A549 (cell line): ENCODE measurements around the gene SLC19A1. TPM values are rescaled to one million over a fixed set of nuclear protein-coding genes. Genes with fewer than 3 reads are reported as not detected.

Experiments
- ATAC-seq, 2 experiments: fragments of 200-7000 bp in 1 of 2; fragments of >200 bp in 1 of 2; cut with Nextera tagmentation in 1 of 2; cut with Tn5 transposase in 1 of 2; 3 replicates each; pipeline versions ENCODE4 v1.8.0 to v1.9.1; 2018 to 2020; ENCODE audit warnings: mild to moderate bottlenecking in 1 of 2, moderate library complexity in 1 of 2
- CTCF ChIA-PET: fragments of 300-600 bp; sonication (Branson Sonifier 250); formaldehyde crosslinking; extraction: SDS; loops from one replicate; lab custom pipeline; 2021; ENCODE audit warnings: antibody characterized with exemption, inconsistent platforms; lab: Yijun Ruan, JAX
- POLR2A ChIA-PET: fragments of 350-600 bp; formaldehyde crosslinking; extraction: SDS; loops from one replicate; lab custom pipeline; 2021; ENCODE audit warnings: antibody characterized with exemption, inconsistent platforms; lab: Yijun Ruan, JAX
- DNase-seq, 2 experiments: peaks; one replicate each; pipeline versions ENCODE4 v3.0.0 to v3.0.0-alpha.2; 2011 to 2016; ENCODE audit warnings: low read depth in 1 of 2, low spot score in 1 of 2
- FAIRE-seq: peaks from 2 replicates; lab custom pipeline; 2011; peaks lifted over from hg19 to GRCh38; lab: Jason Lieb, UNC
- H3K27ac ChIP-seq, 2 experiments: fragments of >200 bp; sonication (Bioruptor Twin); formaldehyde crosslinking; 3 replicates each; pipeline ENCODE4 v1.5.1; 2016 to 2017
- H3K4me1 ChIP-seq: fragments of >200 bp; sonication (Bioruptor Twin); formaldehyde crosslinking; 3 replicates; pipeline ENCODE4 v1.6.1; 2016
- H3K4me2 ChIP-seq: fragments of >200 bp; sonication (Bioruptor Twin); formaldehyde crosslinking; 3 replicates; pipeline ENCODE4 v1.6.1; 2016
- H3K4me3 ChIP-seq: fragments of >200 bp; sonication (Bioruptor Twin); formaldehyde crosslinking; 3 replicates; pipeline ENCODE4 v1.5.1; 2016
- H3K9me3 ChIP-seq: fragments of >200 bp; sonication (Bioruptor Twin); formaldehyde crosslinking; 3 replicates; pipeline ENCODE4 v1.6.1; 2016
- BHLHE40 ChIP-seq: IDR thresholded peaks from 2 replicates; pipeline ENCODE4 v1.6.1; 2012; ENCODE audit warnings: low read depth, low read length, inconsistent platforms
- CBX2 ChIP-seq: fragments of 200-600 bp; sonication (generic); IDR thresholded peaks from 2 replicates; pipeline ENCODE4 v1.6.1; 2016; ENCODE audit warnings: low read depth, mild to moderate bottlenecking, borderline replicate concordance
- CEBPB ChIP-seq, 2 experiments: fragments of >200 bp in 1 of 2; sonication (Bioruptor Twin) in 1 of 2; formaldehyde crosslinking in 1 of 2; IDR thresholded peaks; 2 replicates each; pipeline ENCODE4 v1.6.1; 2012 to 2016
- CHD2 ChIP-seq: fragments of 150-350 bp; IDR thresholded peaks from 2 replicates; pipeline ENCODE4 v1.6.1; 2014; ENCODE audit warnings: low read length; ENCODE audit not compliant: partially characterized antibody
- CHD4 ChIP-seq: fragments of 200-600 bp; sonication (generic); IDR thresholded peaks from 2 replicates; pipeline ENCODE4 v1.6.1; 2016; ENCODE audit warnings: antibody characterized with exemption, mild to moderate bottlenecking, borderline replicate concordance
- EP300 ChIP-seq, 2 experiments: fragments of >200 bp; sonication (Bioruptor Twin); formaldehyde crosslinking; IDR thresholded peaks; 2 replicates in 1 of 2; 3 replicates in 1 of 2; pipeline ENCODE4 v1.6.1; 2016 to 2017
- ESRRA ChIP-seq: fragments of 150-350 bp; IDR thresholded peaks from 2 replicates; pipeline ENCODE4 v1.6.1; 2014; ENCODE audit warnings: mild to moderate bottlenecking, low read length, borderline replicate concordance
- FOSB ChIP-seq: fragments of 250-450 bp; sonication (Bioruptor Pico); IDR thresholded peaks from 2 replicates; pipeline ENCODE4 v1.5.0; 2020; ENCODE audit warnings: mild to moderate bottlenecking, moderate library complexity
- HEYL ChIP-seq: fragments of 250-450 bp; sonication (Bioruptor Pico); IDR thresholded peaks from 2 replicates; pipeline ENCODE4 v1.8.0; 2021; ENCODE audit warnings: mild to moderate bottlenecking, moderate library complexity
- HOXB5 ChIP-seq: fragments of 250-450 bp; sonication (Bioruptor Pico); IDR thresholded peaks from 2 replicates; pipeline ENCODE4 v1.5.0; 2020; ENCODE audit warnings: mild to moderate bottlenecking, moderate library complexity
- MAFK ChIP-seq: fragments of 450-650 bp; IDR thresholded peaks from 2 replicates; pipeline ENCODE4 v1.6.1; 2014; ENCODE audit not compliant: partially characterized antibody
- NPAS2 ChIP-seq: fragments of 250-450 bp; sonication (Bioruptor Pico); IDR thresholded peaks from 2 replicates; pipeline ENCODE4 v1.8.0; 2022; ENCODE audit warnings: mild to moderate bottlenecking, moderate library complexity, borderline replicate concordance
- NR3C1 ChIP-seq: fragments of >200 bp; sonication (Bioruptor Twin); formaldehyde crosslinking; IDR thresholded peaks from 3 replicates; pipeline ENCODE4 v1.6.1; 2017
- PHF8 ChIP-seq: fragments of 200-600 bp; sonication (generic); IDR thresholded peaks from 2 replicates; pipeline ENCODE4 v1.6.1; 2016; ENCODE audit warnings: low read depth, mild to moderate bottlenecking, antibody characterized with exemption, moderate library complexity, borderline replicate concordance
- POLR2AphosphoS2 ChIP-seq: conservative IDR thresholded peaks from 2 replicates; pipeline ENCODE4 v1.6.1; 2012; ENCODE audit warnings: low read length, improper control_type of control experiment, inconsistent platforms
- RAD21 ChIP-seq, 2 experiments: fragments of >200 bp in 1 of 2; sonication (Bioruptor Twin) in 1 of 2; formaldehyde crosslinking in 1 of 2; IDR thresholded peaks in 1 of 2; conservative IDR thresholded peaks in 1 of 2; 2 replicates in 1 of 2; 3 replicates in 1 of 2; pipeline ENCODE4 v1.6.1; 2012 to 2018; ENCODE audit warnings: inconsistent platforms in 1 of 2
- ZC3H11A ChIP-seq: fragments of 450-650 bp; IDR thresholded peaks from 2 replicates; pipeline ENCODE4 v1.6.1; 2014; ENCODE audit warnings: antibody characterized with exemption, mild to moderate bottlenecking
- ZFP36 ChIP-seq: fragments of 450-650 bp; IDR thresholded peaks from 2 replicates; pipeline ENCODE4 v1.6.1; 2014; ENCODE audit warnings: borderline replicate concordance; ENCODE audit not compliant: partially characterized antibody
- ZNF302 ChIP-seq: fragments of 250-450 bp; sonication (Bioruptor Pico); IDR thresholded peaks from 2 replicates; pipeline ENCODE4 v1.9.0; 2021; ENCODE audit warnings: inconsistent platforms, mild to moderate bottlenecking, moderate library complexity
- WGBS: methylation state at CpG from one replicate; pipeline ENCODE4 v1.1.6; 2017; ENCODE audit errors: missing lambda C conversion rate; 5-methylcytosine and 5-hydroxymethylcytosine counted together
- polyA plus RNA-seq, 4 experiments: library from polyadenylated mRNA; depleted of rRNA in 3 of 4; stranded (reverse); fragments of >200 nt; fragmentation: RNase III in 1 of 4; extraction: RNeasy Plus Mini Kit Qiagen cat#74134 plus additional on column Dnase treatment in 1 of 4; gene quantifications; 2 replicates in 3 of 4; 3 replicates in 1 of 4; pipeline ENCODE4 v1.2.3, GENCODE V29; 2011 to 2017
- TF ChIP-seq, protein P1 (sequence below): fragments of >200 bp; sonication (Bioruptor Twin); formaldehyde crosslinking; IDR thresholded peaks from 3 replicates; pipeline ENCODE4 v1.5.1; 2016
- TF ChIP-seq, protein P2 (sequence below): fragments of 150-350 bp; IDR thresholded peaks from 2 replicates; pipeline ENCODE4 v1.6.1; 2014; ENCODE audit warnings: low read depth, mild to moderate bottlenecking, low read length
- TF ChIP-seq, protein P3 (sequence below): IDR thresholded peaks from 2 replicates; pipeline ENCODE4 v1.6.1; 2012; ENCODE audit warnings: low read depth, borderline replicate concordance

SLC19A1 gene
- polyA plus RNA-seq, 2 of the 4 experiments (the other 2 are of a cell fraction) = 9.8 to 14.0 TPM

DNA sequence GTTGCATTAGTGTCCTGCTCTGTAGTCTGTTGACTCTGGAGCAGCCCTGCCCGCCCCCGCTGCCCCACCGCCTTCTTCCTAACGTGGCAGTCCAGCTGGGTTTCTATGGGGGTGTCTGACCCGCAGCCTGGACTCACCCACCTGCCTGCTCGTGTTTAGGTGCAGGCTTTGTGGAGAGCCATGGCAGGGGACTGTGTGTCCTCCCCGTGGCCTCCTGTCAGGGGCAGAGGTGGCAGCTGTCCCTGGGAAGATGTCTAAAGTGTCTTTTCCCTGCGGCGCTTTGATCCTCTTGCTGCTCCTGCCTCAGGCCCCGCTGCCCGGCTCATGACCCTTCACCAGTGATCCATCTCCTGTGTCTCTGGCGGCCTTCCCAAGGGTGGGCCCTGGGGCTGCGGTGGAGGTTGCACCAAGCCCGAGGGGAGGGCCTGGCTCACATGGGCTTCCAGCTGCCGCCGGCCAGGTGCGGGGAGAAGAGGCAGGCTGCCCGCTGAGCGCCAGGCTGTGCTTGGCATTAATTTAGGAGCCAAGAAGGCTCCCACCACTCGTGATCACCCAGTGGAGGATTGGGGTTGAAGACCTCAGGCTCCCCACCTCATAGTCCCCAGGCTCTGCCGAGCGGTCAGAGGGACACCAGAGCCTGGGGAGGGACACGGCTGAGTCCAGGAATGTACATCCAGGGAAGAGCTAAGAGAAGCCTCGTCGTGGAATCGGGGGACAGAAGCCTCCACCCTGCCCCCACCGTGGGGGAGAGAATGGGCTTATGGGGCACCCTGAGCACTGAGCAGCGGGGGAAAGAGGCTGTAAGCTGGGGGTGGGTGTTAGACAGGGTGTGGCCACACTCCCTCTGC lies 93.2 kb downstream of the SLC19A1 start:
- no peak overlapping the region for H3K27ac ChIP-seq
- no peak for DNase-seq
- no peak for FAIRE-seq
- H3K4me3 ChIP-seq = no peak overlapping the region
- 91% methylated on average over 17 of the region's 28 CpGs for WGBS
- POLR2A ChIA-PET = no interaction called here
- no peak overlapping the region for H3K4me2 ChIP-seq
- CTCF ChIA-PET = interaction anchor here (0.7 to 1.2 kb wide), 2 partner anchors 9 to 156 kb away, joined by 3 to 4 read pairs; no protein-coding TSS in a partner anchor
- H3K4me1 ChIP-seq = no peaks in the 10 kb centered on the region
- ATAC-seq = no peak
- TF ChIP-seq ZC3H11A (no peak), ZNF302 (no peak), PHF8 (no peak)
- TF ChIP-seq, protein P1, sequence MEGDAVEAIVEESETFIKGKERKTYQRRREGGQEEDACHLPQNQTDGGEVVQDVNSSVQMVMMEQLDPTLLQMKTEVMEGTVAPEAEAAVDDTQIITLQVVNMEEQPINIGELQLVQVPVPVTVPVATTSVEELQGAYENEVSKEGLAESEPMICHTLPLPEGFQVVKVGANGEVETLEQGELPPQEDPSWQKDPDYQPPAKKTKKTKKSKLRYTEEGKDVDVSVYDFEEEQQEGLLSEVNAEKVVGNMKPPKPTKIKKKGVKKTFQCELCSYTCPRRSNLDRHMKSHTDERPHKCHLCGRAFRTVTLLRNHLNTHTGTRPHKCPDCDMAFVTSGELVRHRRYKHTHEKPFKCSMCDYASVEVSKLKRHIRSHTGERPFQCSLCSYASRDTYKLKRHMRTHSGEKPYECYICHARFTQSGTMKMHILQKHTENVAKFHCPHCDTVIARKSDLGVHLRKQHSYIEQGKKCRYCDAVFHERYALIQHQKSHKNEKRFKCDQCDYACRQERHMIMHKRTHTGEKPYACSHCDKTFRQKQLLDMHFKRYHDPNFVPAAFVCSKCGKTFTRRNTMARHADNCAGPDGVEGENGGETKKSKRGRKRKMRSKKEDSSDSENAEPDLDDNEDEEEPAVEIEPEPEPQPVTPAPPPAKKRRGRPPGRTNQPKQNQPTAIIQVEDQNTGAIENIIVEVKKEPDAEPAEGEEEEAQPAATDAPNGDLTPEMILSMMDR = no peak
- H3K9me3 ChIP-seq = peaks cover 12% of the 10 kb centered on the region; the same call in 2 of the 3 replicates

DNA sequence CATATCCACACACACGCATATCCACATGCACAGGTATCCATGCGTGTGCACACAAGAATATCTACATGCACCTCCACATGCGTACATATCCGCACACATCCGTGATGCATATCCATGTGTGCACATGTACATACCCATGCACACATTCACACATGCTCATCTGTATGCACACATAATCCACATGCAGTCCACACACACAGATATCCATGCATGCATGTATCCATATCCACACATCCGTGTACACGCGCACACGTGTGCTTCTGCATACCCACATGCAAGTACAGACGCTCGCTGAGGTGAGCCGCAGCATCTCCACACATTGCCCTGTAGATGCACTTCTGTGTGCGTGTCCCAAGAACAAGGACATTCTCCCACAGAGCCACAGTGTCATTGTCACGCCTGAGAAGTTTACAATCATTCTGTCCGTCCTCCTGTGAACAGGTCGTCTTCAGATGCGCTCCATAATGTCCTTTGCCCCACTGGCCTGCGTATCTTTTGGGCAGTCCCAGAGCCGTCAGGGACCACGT lies 93.9 kb downstream of the SLC19A1 start:
- FAIRE-seq (no peak), ATAC-seq (no peak), DNase-seq (no peak)
- no peak overlapping the region for H3K4me2 ChIP-seq
- no peak overlapping the region for H3K27ac ChIP-seq
- CTCF ChIA-PET = no interaction called here
- peaks cover 12% of the 10 kb centered on the region; the same call in 2 of the 3 replicates for H3K9me3 ChIP-seq
- H3K4me3 ChIP-seq = no peak overlapping the region
- no peak for TF ChIP-seq HOXB5 (CRISPR knock-in tag)
- no peak for TF ChIP-seq ESRRA
- TF ChIP-seq, protein P2, sequence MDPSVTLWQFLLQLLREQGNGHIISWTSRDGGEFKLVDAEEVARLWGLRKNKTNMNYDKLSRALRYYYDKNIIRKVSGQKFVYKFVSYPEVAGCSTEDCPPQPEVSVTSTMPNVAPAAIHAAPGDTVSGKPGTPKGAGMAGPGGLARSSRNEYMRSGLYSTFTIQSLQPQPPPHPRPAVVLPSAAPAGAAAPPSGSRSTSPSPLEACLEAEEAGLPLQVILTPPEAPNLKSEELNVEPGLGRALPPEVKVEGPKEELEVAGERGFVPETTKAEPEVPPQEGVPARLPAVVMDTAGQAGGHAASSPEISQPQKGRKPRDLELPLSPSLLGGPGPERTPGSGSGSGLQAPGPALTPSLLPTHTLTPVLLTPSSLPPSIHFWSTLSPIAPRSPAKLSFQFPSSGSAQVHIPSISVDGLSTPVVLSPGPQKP = no peak
- no peak for TF ChIP-seq CBX2
- TF ChIP-seq NPAS2 (CRISPR knock-in tag) = no peak
- TF ChIP-seq RAD21 (conservative IDR thresholded peaks at IDR 0.05 in 1 of 2, IDR thresholded peaks at IDR 0.05 in 1 of 2) = no peak
- TF ChIP-seq CHD2 = no peak
- no peak for TF ChIP-seq CEBPB (IDR thresholded peaks at IDR 0.05)
- TF ChIP-seq MAFK = no peak
- no peak for TF ChIP-seq POLR2AphosphoS2
- TF ChIP-seq ZC3H11A = no peak
- no peak for TF ChIP-seq CHD4
- TF ChIP-seq, protein P1 = no peak
- TF ChIP-seq HEYL = no peak
- no peak for TF ChIP-seq NR3C1
- no peak for TF ChIP-seq BHLHE40
- no peak for TF ChIP-seq ZFP36
- no peak for TF ChIP-seq FOSB (CRISPR knock-in tag)
- TF ChIP-seq, protein P3, sequence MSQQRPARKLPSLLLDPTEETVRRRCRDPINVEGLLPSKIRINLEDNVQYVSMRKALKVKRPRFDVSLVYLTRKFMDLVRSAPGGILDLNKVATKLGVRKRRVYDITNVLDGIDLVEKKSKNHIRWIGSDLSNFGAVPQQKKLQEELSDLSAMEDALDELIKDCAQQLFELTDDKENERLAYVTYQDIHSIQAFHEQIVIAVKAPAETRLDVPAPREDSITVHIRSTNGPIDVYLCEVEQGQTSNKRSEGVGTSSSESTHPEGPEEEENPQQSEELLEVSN = no peak
- TF ChIP-seq EP300 (IDR thresholded peaks at IDR 0.05) = no peak
- POLR2A ChIA-PET = no interaction called here
- 95% methylated on average over 14 of the region's 20 CpGs for WGBS
- H3K4me1 ChIP-seq = no peaks in the 10 kb centered on the region
